ENCODE data around the gene IGF2BP1.

The IGF2BP1 gene

DNA sequence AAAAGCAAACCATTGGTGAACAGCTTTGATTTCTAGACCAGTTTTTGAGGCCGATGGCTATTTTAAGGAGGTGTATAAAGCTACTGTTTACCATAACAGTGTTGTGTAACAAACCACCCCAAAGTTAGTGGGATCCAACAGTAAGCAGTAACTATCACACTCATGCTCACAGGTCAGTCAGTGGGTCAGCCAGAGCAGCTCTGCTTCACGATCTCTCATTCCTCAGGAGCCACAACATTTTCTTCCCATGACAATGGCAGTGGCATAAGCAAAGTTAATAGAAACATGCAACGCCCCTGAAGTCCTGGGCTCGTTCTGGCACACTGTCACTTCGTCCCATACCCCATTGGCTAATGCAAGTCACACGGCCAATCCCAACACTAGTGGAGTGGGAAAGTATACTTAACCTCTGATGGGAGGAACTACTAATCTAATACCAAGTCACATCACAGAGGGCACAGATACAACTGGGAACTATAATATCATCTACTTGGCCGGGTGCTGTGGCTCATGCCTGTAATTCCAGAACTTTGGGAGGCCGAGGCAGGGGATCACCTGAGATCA, 107.4 kb downstream of the IGF2BP1 start:
- no peak for DNase-seq

Measured in activated effector memory CD4-positive, alpha-beta T cell treated with anti-CD3 and anti-CD28 coated beads, Interleukin-2, amount 50 U/mL, for 16 hours (primary cell).